Ramos (cell line): ENCODE data around the gene CBX5.
"Not testable (repeated sequence)": the region's sequence is repeated elsewhere in the genome, so short reads cannot be mapped to it uniquely, and the experiment has no call there.

ENCODE experiments used
- in situ Hi-C: fragments of 300-500 bp; cut with MboI; formaldehyde crosslinking; loops from one replicate; pipeline ENCODE4 v1.14.3; 2022; ENCODE audit warnings: low sequenced_read_pairs; ENCODE audit not compliant: unreplicated experiment

Gene CBX5

GRCh38 chr12:54272214-54272613 is 7.7 kb downstream of the CBX5 start:
- in situ Hi-C loops, result no loop called here

GRCh38 chr12:54270345-54270744 is 9.6 kb downstream of the CBX5 start:
- in situ Hi-C loops, result no loop called here

- in situ Hi-C loops, result no loop called here
Observed at GRCh38 chr12:54266852-54267251, 13.1 kb downstream of the CBX5 start.

GRCh38 chr12:54265364-54265812 is 14.5 kb downstream of the CBX5 start:
- in situ Hi-C loops, result no loop called here

GRCh38 chr12:54262403-54262925 is 17.5 kb downstream of the CBX5 start:
- in situ Hi-C loops, result no loop called here

GRCh38 chr12:54261815-54262402 is 18.0 kb downstream of the CBX5 start:
- in situ Hi-C loops, result no loop called here

- in situ Hi-C loops, result no loop called here
Observed at GRCh38 chr12:54259194-54260011, 20.5 kb downstream of the CBX5 start.

- in situ Hi-C loops, result no loop called here
Observed at GRCh38 chr12:54258201-54258681, 21.7 kb downstream of the CBX5 start.

GRCh38 chr12:54257332-54257731 is 22.6 kb downstream of the CBX5 start:
- in situ Hi-C loops, result no loop called here

GRCh38 chr12:54253240-54253639 is 26.7 kb downstream of the CBX5 start:
- in situ Hi-C loops, result no loop called here

GRCh38 chr12:54251667-54252284 is 28.1 kb downstream of the CBX5 start:
- in situ Hi-C loops, result no loop called here

- in situ Hi-C loops, result no loop called here
Observed at GRCh38 chr12:54249489-54249888, 30.4 kb downstream of the CBX5 start.

GRCh38 chr12:54246011-54246641 is 33.8 kb downstream of the CBX5 start:
- in situ Hi-C loops, result no loop called here

GRCh38 chr12:54240971-54241588 is 38.8 kb downstream of the CBX5 start:
- in situ Hi-C loops, result no loop called here

- in situ Hi-C loops, result no loop called here
Observed at GRCh38 chr12:54240129-54240528, 39.8 kb downstream of the CBX5 start.

GRCh38 chr12:54239620-54240019 is 40.3 kb downstream of the CBX5 start:
- in situ Hi-C loops, result no loop called here

- in situ Hi-C loops, result no loop called here
Observed at GRCh38 chr12:54238531-54238930, 41.4 kb downstream of the CBX5 start.

- in situ Hi-C loops, result no loop called here
Observed at GRCh38 chr12:54232790-54233189, 47.1 kb downstream of the CBX5 start.

- in situ Hi-C loops, result not testable (repeated sequence)
Observed at GRCh38 chr12:54231269-54231668, 48.7 kb downstream of the CBX5 start.

GRCh38 chr12:54230555-54230954 is 49.4 kb downstream of the CBX5 start:
- in situ Hi-C loops, result no loop called here
